HEK293T (cell line): ENCODE data around the gene NOL12.
A peak's percentile ranks its signal among the peaks of the same experiment; 100 is the strongest.
"Not testable (repeated sequence)": the region's sequence is repeated elsewhere in the genome, so short reads cannot be mapped to it uniquely, and the experiment has no call there.

ENCODE experiments used
- ARNT ChIP-seq: fragments of 450-650 bp; IDR thresholded peaks from 2 replicates; pipeline ENCODE4 v1.6.1; 2017; ENCODE audit warnings: mild to moderate bottlenecking
- CTBP1 ChIP-seq: fragments of 450-650 bp; IDR thresholded peaks from 2 replicates; pipeline ENCODE4 v1.6.1; 2016; ENCODE audit warnings: borderline replicate concordance
- FOXA1 ChIP-seq: fragments of 450-650 bp; IDR thresholded peaks from 2 replicates; pipeline ENCODE4 v1.6.1; 2016; ENCODE audit warnings: mild to moderate bottlenecking
- FOXK2 ChIP-seq: fragments of 450-650 bp; IDR thresholded peaks from 2 replicates; pipeline ENCODE4 v1.6.1; 2016; ENCODE audit warnings: mild to moderate bottlenecking
- FOXM1 ChIP-seq: fragments of 450-650 bp; IDR thresholded peaks from 2 replicates; pipeline ENCODE4 v1.6.1; 2017; ENCODE audit warnings: mild to moderate bottlenecking, borderline replicate concordance
- HDGF ChIP-seq: fragments of 450-650 bp; IDR thresholded peaks from 2 replicates; pipeline ENCODE4 v1.6.1; 2017; ENCODE audit warnings: antibody characterized with exemption, borderline replicate concordance
- SUZ12 ChIP-seq: fragments of 450-650 bp; IDR thresholded peaks from 2 replicates; pipeline ENCODE4 v1.6.1; 2016; ENCODE audit warnings: mild to moderate bottlenecking
- TARDBP ChIP-seq: fragments of 450-650 bp; IDR thresholded peaks from 2 replicates; pipeline ENCODE4 v1.6.1; 2016
- ZNF384 ChIP-seq: fragments of 450-650 bp; IDR thresholded peaks from 2 replicates; pipeline ENCODE4 v1.6.1; 2016
- TF ChIP-seq, protein P1 (sequence below): fragments of 450-650 bp; IDR thresholded peaks from 2 replicates; pipeline ENCODE4 v1.6.1; 2016

DNA sequence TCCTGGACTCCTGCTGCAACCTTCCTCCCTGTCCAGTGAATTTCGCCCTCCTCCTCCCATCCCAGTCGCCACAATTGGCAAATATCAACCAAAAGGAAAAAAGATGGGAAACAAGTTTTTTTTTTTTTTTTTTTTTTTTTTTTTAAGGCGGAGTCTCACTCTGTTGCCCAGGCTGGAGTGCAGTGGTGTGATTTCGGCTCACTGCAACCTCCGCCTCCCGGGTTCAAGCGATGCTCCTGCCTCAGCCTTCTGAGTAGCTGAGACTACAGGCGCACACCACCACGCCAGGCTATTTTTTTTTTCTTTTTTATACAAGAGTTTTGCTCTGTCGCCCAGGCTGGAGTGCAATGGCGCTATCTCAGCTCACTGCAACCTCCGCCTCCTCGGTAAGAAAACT, 10.1 kb downstream of the NOL12 start:
- TF ChIP-seq, protein P1, sequence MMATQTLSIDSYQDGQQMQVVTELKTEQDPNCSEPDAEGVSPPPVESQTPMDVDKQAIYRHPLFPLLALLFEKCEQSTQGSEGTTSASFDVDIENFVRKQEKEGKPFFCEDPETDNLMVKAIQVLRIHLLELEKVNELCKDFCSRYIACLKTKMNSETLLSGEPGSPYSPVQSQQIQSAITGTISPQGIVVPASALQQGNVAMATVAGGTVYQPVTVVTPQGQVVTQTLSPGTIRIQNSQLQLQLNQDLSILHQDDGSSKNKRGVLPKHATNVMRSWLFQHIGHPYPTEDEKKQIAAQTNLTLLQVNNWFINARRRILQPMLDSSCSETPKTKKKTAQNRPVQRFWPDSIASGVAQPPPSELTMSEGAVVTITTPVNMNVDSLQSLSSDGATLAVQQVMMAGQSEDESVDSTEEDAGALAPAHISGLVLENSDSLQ = not testable (repeated sequence)
- TF ChIP-seq TARDBP, FOXM1, HDGF, ARNT, FOXK2, CTBP1, SUZ12, FOXA1: not testable (repeated sequence)
- peak; percentile 39 for TF ChIP-seq ZNF384
